Neural cell (in vitro differentiated cells): Measurements from ENCODE around the gene YWHAH. TPM values are rescaled to one million over a fixed set of nuclear protein-coding genes. Genes with fewer than 3 reads are reported as not detected.

Experiments used
- H2AFZ ChIP-seq: fragments of 200-600, 300-800 bp; sonication (generic), shearing (Covaris generic); 2 replicates; pipeline ENCODE4 v1.6.0; 2014; ENCODE audit warnings: low read depth, mild to moderate bottlenecking, antibody characterized with exemption, low read length, moderate library complexity
- H3F3A ChIP-seq: fragments of 200-600 bp; shearing (Covaris generic); 2 replicates; pipeline ENCODE4 v1.6.1; 2016; ENCODE audit warnings: mild to moderate bottlenecking, moderate library complexity, mixed read lengths, antibody characterized with exemption, low read length; ENCODE audit not compliant: insufficient read depth, poor library complexity, severe bottlenecking
- H3K27ac ChIP-seq: fragments of 200-600, 300-800 bp; sonication (generic), shearing (Covaris generic); 2 replicates; pipeline ENCODE4 v1.5.1; 2014; ENCODE audit warnings: mild to moderate bottlenecking, low read length, moderate library complexity
- H3K27me3 ChIP-seq: fragments of 300-800, 200-600 bp; sonication (generic), shearing (Covaris generic); 2 replicates; pipeline ENCODE4 v1.6.0; 2014; ENCODE audit warnings: mild to moderate bottlenecking, low read depth, low read length, moderate library complexity; ENCODE audit not compliant: insufficient read depth
- H3K36me3 ChIP-seq: fragments of 300-800, 200-600 bp; sonication (generic), shearing (Covaris generic); 2 replicates; pipeline ENCODE4 v1.5.1; 2014; ENCODE audit warnings: mild to moderate bottlenecking, antibody characterized with exemption, low read length, moderate library complexity; ENCODE audit not compliant: insufficient read depth
- H3K4me2 ChIP-seq: fragments of 300-800, 200-600 bp; sonication (generic), shearing (Covaris generic); 2 replicates; pipeline ENCODE4 v1.6.0; 2014; ENCODE audit warnings: mild to moderate bottlenecking, low read length
- H3K4me3 ChIP-seq: fragments of 300-800, 200-600 bp; sonication (generic), shearing (Covaris generic); 2 replicates; pipeline ENCODE4 v1.5.1; 2014; ENCODE audit warnings: mild to moderate bottlenecking, low read length, moderate library complexity
- H3K79me2 ChIP-seq: fragments of 200-600 bp; shearing (Covaris generic); replicated peaks from 2 replicates; pipeline ENCODE4 v1.6.0; 2014; ENCODE audit warnings: mild to moderate bottlenecking, low read length, moderate library complexity; ENCODE audit not compliant: insufficient read depth
- H3K9ac ChIP-seq: fragments of 300-800, 200-600 bp; sonication (generic), shearing (Covaris generic); 2 replicates; pipeline ENCODE4 v1.6.1; 2016; ENCODE audit warnings: mild to moderate bottlenecking, low read length, mixed read lengths
- H3K9me2 ChIP-seq: fragments of 200-600 bp; shearing (Covaris generic); 2 replicates; pipeline ENCODE4 v1.6.1; 2016; ENCODE audit warnings: mild to moderate bottlenecking, low read length, mixed read lengths; ENCODE audit not compliant: insufficient read depth
- H3K9me3 ChIP-seq: fragments of 200-600, 300-800 bp; sonication (generic), shearing (Covaris generic); 2 replicates; pipeline ENCODE4 v1.6.1; 2016; ENCODE audit warnings: mild to moderate bottlenecking, mixed run types, low read length, moderate library complexity, mixed read lengths
- H4K20me1 ChIP-seq: fragments of 200-600 bp; shearing (Covaris generic); 2 replicates; pipeline ENCODE4 v1.6.1; 2016; ENCODE audit warnings: mild to moderate bottlenecking, mixed run types; ENCODE audit not compliant: insufficient read depth
- EP300 ChIP-seq: fragments of 450-650 bp; conservative IDR thresholded peaks from 2 replicates; pipeline ENCODE4 v1.6.1; 2014; ENCODE audit warnings: antibody characterized with exemption, mild to moderate bottlenecking, moderate library complexity; ENCODE audit not compliant: poor library complexity, severe bottlenecking
- EZH2 ChIP-seq: fragments of 200-600, 300-800 bp; shearing (Covaris generic), sonication (generic); IDR thresholded peaks from 2 replicates; pipeline ENCODE4 v1.6.1; 2014; ENCODE audit warnings: antibody characterized with exemption, low read length, borderline replicate concordance, mild to moderate bottlenecking; ENCODE audit not compliant: insufficient read depth, poor library complexity, severe bottlenecking
- MXI1 ChIP-seq: fragments of 450-650 bp; conservative IDR thresholded peaks from 2 replicates; pipeline ENCODE4 v1.6.1; 2014; ENCODE audit warnings: antibody characterized with exemption, mild to moderate bottlenecking; ENCODE audit not compliant: poor library complexity, severe bottlenecking
- POLR2AphosphoS5 ChIP-seq: IDR thresholded peaks from 2 replicates; pipeline ENCODE4 v1.6.1; 2012
- RAD21 ChIP-seq: fragments of 450-650 bp; conservative IDR thresholded peaks from 2 replicates; pipeline ENCODE4 v1.6.1; 2014; ENCODE audit warnings: antibody characterized with exemption, mild to moderate bottlenecking, moderate library complexity
- SMC3 ChIP-seq: fragments of 450-650 bp; conservative IDR thresholded peaks from 2 replicates; pipeline ENCODE4 v1.6.1; 2014; ENCODE audit warnings: antibody characterized with exemption, mild to moderate bottlenecking, moderate library complexity; ENCODE audit not compliant: poor library complexity
- TAF1 ChIP-seq: IDR thresholded peaks from 2 replicates; pipeline ENCODE4 v1.6.1; 2012; ENCODE audit warnings: low read depth
- polyA plus RNA-seq: library from polyadenylated mRNA; depleted of rRNA; stranded (reverse); fragments of >200 nt; gene quantifications from 2 replicates; pipeline ENCODE4 v1.2.3, GENCODE V29; 2014
- TF ChIP-seq, protein P1 (sequence below): fragments of 450-650 bp; IDR thresholded peaks from 2 replicates; pipeline ENCODE4 v1.5.1; 2014; ENCODE audit warnings: antibody characterized with exemption, mild to moderate bottlenecking, moderate library complexity; ENCODE audit not compliant: poor library complexity, severe bottlenecking
- TF ChIP-seq, protein P2 (sequence below): IDR thresholded peaks from 2 replicates; pipeline ENCODE4 v1.6.1; 2012; ENCODE audit warnings: borderline replicate concordance

YWHAH gene
- polyA plus RNA-seq, 1 donor from 2014 or later: 300 TPM

DNA sequence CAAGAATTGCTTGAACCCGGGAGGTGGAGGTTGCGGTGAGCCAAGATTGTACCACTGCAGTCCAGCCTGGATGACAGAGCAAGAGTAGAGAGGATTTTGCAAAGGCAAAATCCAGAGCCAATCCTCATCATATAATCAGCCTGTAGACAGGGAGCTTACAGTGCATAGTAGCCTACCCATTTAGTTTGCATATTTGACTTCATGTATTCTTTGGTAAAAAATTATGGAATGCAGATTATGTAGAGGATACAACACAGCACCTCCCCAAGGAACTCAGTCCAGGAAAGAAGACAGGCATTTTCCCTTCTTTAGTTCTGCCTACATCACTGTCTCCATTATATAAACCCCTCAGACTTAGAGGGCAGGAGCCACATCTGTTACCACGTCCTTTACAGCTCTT, 39.7 kb upstream of the YWHAH start:
- Histone ChIP-seq H4K20me1 (no peaks in the 10 kb centered on the region), H3K79me2 (no peaks in the 10 kb centered on the region), H3K36me3 (no peaks in the 10 kb centered on the region), H3K27ac (no peak overlapping the region), H3K9me2 (no peaks in the 10 kb centered on the region), H3K27me3 (no peaks in the 10 kb centered on the region), H3K4me3 (no peak overlapping the region), H2AFZ (no peak overlapping the region), H3F3A (peaks cover 3% of the 10 kb centered on the region), H3K9me3 (no peaks in the 10 kb centered on the region), H3K9ac (no peak overlapping the region), H3K4me2 (no peak overlapping the region)
- TF ChIP-seq SMC3: no peak
- no peak for TF ChIP-seq EZH2
- TF ChIP-seq RAD21: no peak
- TF ChIP-seq POLR2AphosphoS5: no peak
- TF ChIP-seq, protein P1, sequence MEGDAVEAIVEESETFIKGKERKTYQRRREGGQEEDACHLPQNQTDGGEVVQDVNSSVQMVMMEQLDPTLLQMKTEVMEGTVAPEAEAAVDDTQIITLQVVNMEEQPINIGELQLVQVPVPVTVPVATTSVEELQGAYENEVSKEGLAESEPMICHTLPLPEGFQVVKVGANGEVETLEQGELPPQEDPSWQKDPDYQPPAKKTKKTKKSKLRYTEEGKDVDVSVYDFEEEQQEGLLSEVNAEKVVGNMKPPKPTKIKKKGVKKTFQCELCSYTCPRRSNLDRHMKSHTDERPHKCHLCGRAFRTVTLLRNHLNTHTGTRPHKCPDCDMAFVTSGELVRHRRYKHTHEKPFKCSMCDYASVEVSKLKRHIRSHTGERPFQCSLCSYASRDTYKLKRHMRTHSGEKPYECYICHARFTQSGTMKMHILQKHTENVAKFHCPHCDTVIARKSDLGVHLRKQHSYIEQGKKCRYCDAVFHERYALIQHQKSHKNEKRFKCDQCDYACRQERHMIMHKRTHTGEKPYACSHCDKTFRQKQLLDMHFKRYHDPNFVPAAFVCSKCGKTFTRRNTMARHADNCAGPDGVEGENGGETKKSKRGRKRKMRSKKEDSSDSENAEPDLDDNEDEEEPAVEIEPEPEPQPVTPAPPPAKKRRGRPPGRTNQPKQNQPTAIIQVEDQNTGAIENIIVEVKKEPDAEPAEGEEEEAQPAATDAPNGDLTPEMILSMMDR: no peak
- TF ChIP-seq, protein P2, sequence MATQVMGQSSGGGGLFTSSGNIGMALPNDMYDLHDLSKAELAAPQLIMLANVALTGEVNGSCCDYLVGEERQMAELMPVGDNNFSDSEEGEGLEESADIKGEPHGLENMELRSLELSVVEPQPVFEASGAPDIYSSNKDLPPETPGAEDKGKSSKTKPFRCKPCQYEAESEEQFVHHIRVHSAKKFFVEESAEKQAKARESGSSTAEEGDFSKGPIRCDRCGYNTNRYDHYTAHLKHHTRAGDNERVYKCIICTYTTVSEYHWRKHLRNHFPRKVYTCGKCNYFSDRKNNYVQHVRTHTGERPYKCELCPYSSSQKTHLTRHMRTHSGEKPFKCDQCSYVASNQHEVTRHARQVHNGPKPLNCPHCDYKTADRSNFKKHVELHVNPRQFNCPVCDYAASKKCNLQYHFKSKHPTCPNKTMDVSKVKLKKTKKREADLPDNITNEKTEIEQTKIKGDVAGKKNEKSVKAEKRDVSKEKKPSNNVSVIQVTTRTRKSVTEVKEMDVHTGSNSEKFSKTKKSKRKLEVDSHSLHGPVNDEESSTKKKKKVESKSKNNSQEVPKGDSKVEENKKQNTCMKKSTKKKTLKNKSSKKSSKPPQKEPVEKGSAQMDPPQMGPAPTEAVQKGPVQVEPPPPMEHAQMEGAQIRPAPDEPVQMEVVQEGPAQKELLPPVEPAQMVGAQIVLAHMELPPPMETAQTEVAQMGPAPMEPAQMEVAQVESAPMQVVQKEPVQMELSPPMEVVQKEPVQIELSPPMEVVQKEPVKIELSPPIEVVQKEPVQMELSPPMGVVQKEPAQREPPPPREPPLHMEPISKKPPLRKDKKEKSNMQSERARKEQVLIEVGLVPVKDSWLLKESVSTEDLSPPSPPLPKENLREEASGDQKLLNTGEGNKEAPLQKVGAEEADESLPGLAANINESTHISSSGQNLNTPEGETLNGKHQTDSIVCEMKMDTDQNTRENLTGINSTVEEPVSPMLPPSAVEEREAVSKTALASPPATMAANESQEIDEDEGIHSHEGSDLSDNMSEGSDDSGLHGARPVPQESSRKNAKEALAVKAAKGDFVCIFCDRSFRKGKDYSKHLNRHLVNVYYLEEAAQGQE: no peak
- TF ChIP-seq TAF1: no peak

DNA sequence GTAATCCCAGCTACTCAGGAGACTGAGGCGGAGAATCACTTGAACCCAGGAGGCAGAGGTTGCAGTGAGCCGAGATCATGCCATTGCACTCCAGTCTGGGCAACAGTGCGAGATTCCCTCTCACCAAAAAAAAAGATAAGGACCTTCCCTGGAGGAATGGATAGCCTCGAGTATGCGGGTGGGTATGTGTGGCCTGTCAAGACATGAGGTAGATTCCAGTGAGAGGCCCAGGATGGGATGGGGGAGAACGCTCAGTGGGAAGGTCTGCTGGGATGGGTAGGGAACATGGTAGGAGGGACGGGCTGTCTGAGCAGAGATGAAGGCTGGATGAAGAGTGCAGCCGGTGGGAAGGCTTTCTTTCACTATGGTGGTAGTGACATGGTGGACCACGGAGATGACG, 39.0 kb upstream of the YWHAH start:
- H3K36me3 ChIP-seq: no peaks in the 10 kb centered on the region
- no peak overlapping the region for H3K4me3 ChIP-seq
- no peak overlapping the region for H3K27ac ChIP-seq

More for the DNA sequence above, 39.0 kb upstream of the YWHAH start:
- no peak overlapping the region for H3K4me2 ChIP-seq
- H2AFZ ChIP-seq: no peak overlapping the region
- no peaks in the 10 kb centered on the region for H4K20me1 ChIP-seq
- no peak overlapping the region for H3K9ac ChIP-seq
- H3K9me3 ChIP-seq: no peaks in the 10 kb centered on the region
- H3K9me2 ChIP-seq: no peaks in the 10 kb centered on the region
- H3K79me2 ChIP-seq: no peaks in the 10 kb centered on the region
- no peaks in the 10 kb centered on the region for H3F3A ChIP-seq
- H3K27me3 ChIP-seq: no peaks in the 10 kb centered on the region
- TF ChIP-seq RAD21 (no peak), EZH2 (no peak), MXI1 (no peak), SMC3 (no peak), EP300 (no peak), POLR2AphosphoS5 (no peak), TAF1 (no peak)
- TF ChIP-seq, protein P1: no peak
- TF ChIP-seq, protein P2: no peak
